Tibial artery (tissue), 4 donors: Measurements from ENCODE around the gene CARS2.
"Not testable (repeated sequence)": the region's sequence is repeated elsewhere in the genome, so short reads cannot be mapped to it uniquely, and the experiment has no call there.

ENCODE experiments used
- DNase-seq, 2 donors: peaks; one replicate each; pipeline ENCODE4 v3.0.0-alpha.2; 2019
- H3K27ac ChIP-seq, 2 donors: fragments of 200-600 bp; sonication (generic) in 1 of 2; 1 replicate in 1 of 2; 2 replicates in 1 of 2; pipeline ENCODE4 v1.5.1; 2018 to 2019; ENCODE audit warnings: mild to moderate bottlenecking in 1 of 2
- H3K27me3 ChIP-seq, 2 donors: fragments of 200-600 bp; sonication (generic) in 1 of 2; one replicate each; pipeline versions ENCODE4 v1.5.1 to v1.6.0; 2016 to 2019
- H3K36me3 ChIP-seq, 3 donors: fragments of 200-600 bp; sonication (generic) in 2 of 3; one replicate each; pipeline ENCODE4 v1.5.1; 2016 to 2019; ENCODE audit warnings: mild to moderate bottlenecking in 2 of 3
- H3K4me1 ChIP-seq, 4 donors: fragments of 200-600 bp; sonication (generic) in 2 of 4; 1 replicate in 3 of 4; 2 replicates in 1 of 4; pipeline ENCODE4 v1.5.1; 2016 to 2019
- H3K4me3 ChIP-seq, 2 donors: fragments of 200-600 bp; sonication (generic) in 1 of 2; 1 replicate in 1 of 2; 2 replicates in 1 of 2; pipeline ENCODE4 v1.5.1; 2018 to 2019; ENCODE audit warnings: mild to moderate bottlenecking in 2 of 2
- H3K9me3 ChIP-seq, 3 donors: fragments of 200-600 bp; sonication (generic) in 1 of 3; one replicate each; pipeline ENCODE4 v1.5.1; 2016 to 2019
- intact Hi-C: fragments of 100-400 bp; cut with DNase I; formaldehyde crosslinking; loops from one replicate; pipeline ENCODE4 v1.15.0; 2023; ENCODE audit warnings: low total_unique reads
- TF ChIP-seq, protein P1 (sequence below), 2 experiments: fragments of 200-600 bp in 1 of 2; fragments of 450-650 bp in 1 of 2; IDR thresholded peaks; one replicate each; pipeline ENCODE4 v1.5.1; 2017 to 2019; ENCODE audit warnings: antibody characterized with exemption in 2 of 2, mild to moderate bottlenecking in 1 of 2, moderate library complexity in 1 of 2

The CARS2 gene

DNA sequence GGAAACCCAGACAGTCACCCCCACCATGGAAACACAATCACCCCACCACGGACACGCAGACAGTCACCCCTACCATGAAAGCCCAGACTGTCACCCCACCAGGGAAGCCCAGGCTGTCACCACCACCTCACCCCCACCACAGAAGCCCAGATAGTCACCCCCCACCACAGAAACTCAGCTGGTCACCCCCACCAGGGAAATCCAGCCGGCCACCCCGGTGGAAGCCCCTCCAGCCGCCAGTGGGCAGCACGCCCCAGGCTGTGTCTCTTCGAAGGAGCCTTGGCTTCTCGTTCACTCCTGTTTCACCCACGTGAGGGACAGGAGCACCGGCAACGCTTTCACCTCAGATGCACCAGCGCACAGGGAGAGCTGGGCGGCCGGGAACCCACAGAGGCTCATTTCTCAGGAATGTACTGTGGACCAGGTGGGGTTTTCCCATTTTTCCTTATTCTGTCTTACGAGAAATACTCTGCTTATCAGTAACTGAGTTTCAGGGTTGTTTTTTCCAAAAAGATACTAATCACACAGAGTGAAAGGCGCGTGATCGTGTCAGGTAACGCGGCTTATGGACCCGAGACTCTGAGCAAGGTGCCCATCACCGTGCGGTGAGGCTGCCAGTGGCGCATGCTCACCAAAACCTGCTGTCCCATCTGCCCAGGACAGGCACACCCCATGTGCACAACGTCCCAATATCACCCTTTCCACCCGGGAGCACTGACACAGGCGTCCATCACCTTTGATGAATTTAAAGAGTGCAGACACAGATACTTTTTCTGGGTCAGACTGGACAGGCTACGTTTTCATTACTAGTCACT lies 28.0 kb downstream of the CARS2 start:
- Histone ChIP-seq H3K27ac (no peak overlapping the region), H3K4me3 (no peak overlapping the region), H3K36me3 (peaks cover 44 to 65% (median 53%) of the 10 kb centered on the region in 3 donors), H3K4me1 (no peaks in the 10 kb centered on the region), H3K27me3 (no peaks in the 10 kb centered on the region), H3K9me3 (no peaks in the 10 kb centered on the region)
- intact Hi-C loops, result no loop called here
- no peak for DNase-seq
- TF ChIP-seq, protein P1, sequence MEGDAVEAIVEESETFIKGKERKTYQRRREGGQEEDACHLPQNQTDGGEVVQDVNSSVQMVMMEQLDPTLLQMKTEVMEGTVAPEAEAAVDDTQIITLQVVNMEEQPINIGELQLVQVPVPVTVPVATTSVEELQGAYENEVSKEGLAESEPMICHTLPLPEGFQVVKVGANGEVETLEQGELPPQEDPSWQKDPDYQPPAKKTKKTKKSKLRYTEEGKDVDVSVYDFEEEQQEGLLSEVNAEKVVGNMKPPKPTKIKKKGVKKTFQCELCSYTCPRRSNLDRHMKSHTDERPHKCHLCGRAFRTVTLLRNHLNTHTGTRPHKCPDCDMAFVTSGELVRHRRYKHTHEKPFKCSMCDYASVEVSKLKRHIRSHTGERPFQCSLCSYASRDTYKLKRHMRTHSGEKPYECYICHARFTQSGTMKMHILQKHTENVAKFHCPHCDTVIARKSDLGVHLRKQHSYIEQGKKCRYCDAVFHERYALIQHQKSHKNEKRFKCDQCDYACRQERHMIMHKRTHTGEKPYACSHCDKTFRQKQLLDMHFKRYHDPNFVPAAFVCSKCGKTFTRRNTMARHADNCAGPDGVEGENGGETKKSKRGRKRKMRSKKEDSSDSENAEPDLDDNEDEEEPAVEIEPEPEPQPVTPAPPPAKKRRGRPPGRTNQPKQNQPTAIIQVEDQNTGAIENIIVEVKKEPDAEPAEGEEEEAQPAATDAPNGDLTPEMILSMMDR (IDR thresholded peaks at IDR 0.05), result no peak

- no peak overlapping the region for H3K27ac ChIP-seq
- no peak overlapping the region for H3K4me3 ChIP-seq
- TF ChIP-seq, protein P1 (IDR thresholded peaks at IDR 0.05), result no peak
- H3K36me3 ChIP-seq, result peaks cover 33 to 54% (median 44%) of the 10 kb centered on the region in 3 donors
- no peaks in the 10 kb centered on the region for H3K4me1 ChIP-seq
- H3K9me3 ChIP-seq, result no peaks in the 10 kb centered on the region
- no peak for DNase-seq
- H3K27me3 ChIP-seq, result no peaks in the 10 kb centered on the region
- intact Hi-C loops, result no loop called here
Measured at GRCh38 chr13:110676595-110677587, 29.0 kb downstream of the CARS2 start.

DNA sequence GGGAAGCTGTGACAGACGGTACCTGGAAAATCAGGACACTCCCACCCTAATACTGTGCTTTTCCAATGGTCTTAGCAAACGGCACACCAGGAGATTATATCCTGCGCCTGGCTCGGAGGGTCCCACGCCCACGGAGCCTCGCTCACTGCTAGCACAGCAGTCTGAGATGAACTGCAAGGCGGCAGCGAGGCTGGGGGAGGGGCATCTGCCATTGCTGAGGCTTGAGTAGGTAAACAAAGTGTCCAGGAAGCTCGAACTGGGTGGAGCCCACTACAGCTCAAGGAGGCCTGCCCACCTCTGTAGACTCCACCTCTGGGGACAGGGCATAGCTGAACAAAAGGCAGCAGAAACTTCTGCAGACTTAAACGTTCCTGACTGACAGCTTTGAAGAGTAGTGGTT lies 36.1 kb downstream of the CARS2 start:
- H3K4me1 ChIP-seq, H3K9me3 ChIP-seq, H3K27ac ChIP-seq, intact Hi-C loops, H3K4me3 ChIP-seq, H3K27me3 ChIP-seq, DNase-seq: not testable (repeated sequence)
- peaks cover 35 to 60% (median 55%) of the 10 kb centered on the region in 3 donors for H3K36me3 ChIP-seq

DNA sequence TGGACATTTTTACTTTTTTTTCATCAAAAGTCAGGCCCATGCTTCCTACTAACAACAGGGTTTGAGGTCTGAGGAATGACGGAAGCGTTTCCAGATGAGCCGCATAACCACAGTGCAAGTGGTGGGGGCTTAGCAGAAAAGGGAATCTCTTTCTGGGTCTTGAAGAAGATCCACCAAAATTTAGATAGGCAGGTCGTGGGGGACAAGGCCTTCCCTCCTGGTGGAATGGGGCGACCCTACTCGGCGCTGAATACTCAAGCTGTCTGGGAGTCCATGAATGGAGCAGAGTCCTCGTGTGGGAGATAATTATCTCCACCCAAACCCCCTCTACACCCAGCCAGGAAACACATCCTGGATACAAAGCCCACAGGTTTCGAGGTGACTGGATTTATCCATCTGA lies 36.9 kb downstream of the CARS2 start:
- Histone ChIP-seq H3K4me3 (no peak overlapping the region), H3K27ac (no peak overlapping the region), H3K9me3 (no peaks in the 10 kb centered on the region), H3K4me1 (no peaks in the 10 kb centered on the region), H3K27me3 (no peaks in the 10 kb centered on the region), H3K36me3 (peaks cover 43 to 66% (median 62%) of the 10 kb centered on the region in 3 donors)
- TF ChIP-seq, protein P1 (IDR thresholded peaks at IDR 0.05), result no peak
- no peak for DNase-seq
- intact Hi-C loops, result no loop called here

DNA sequence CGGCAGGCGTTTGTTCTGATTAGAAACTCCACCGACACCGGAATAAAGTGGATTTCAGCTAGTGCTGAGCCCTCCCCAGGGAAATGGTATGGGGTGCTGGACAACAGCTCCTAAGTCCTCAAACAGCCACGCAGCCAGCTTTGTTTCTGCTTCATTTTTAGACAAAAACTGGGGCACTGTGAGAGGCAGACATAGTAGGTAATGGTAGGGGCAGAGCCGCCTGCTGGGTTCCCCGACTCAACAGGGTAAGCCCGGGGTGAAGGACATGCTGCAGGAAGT lies 39.7 kb downstream of the CARS2 start:
- no peaks in the 10 kb centered on the region for H3K9me3 ChIP-seq
- H3K27ac ChIP-seq, result no peak overlapping the region
- H3K27me3 ChIP-seq, result no peaks in the 10 kb centered on the region
- H3K36me3 ChIP-seq, result peaks cover 70 to 92% (median 87%) of the 10 kb centered on the region in 3 donors
- H3K4me1 ChIP-seq, result no peaks in the 10 kb centered on the region
- intact Hi-C loops, result no loop called here
- no peak overlapping the region for H3K4me3 ChIP-seq
- TF ChIP-seq, protein P1 (IDR thresholded peaks at IDR 0.05), result no peak
- no peak for DNase-seq
